IPS-NIHi11 (cell line): ENCODE data around the gene KCNJ9.

Experiments used
- DNase-seq: peaks from one replicate; pipeline ENCODE4 v3.0.0; 2012; ENCODE audit warnings: mixed read lengths, low spot score

Gene KCNJ9

GRCh38 chr1:160087118-160087662 is 5.9 kb downstream of the KCNJ9 start:
- DNase-seq: no peak

- no peak for DNase-seq
Measured at GRCh38 chr1:160089883-160090282, 8.5 kb downstream of the KCNJ9 start.

- DNase-seq: no peak
Measured at GRCh38 chr1:160090760-160091159, 9.4 kb downstream of the KCNJ9 start.

- no peak for DNase-seq
Measured at GRCh38 chr1:160091666-160092223, 10.4 kb downstream of the KCNJ9 start.

- DNase-seq: no peak
Measured at GRCh38 chr1:160092366-160093068, 11.2 kb downstream of the KCNJ9 start.

GRCh38 chr1:160093069-160093395 is 11.7 kb downstream of the KCNJ9 start:
- DNase-seq: no peak

GRCh38 chr1:160093624-160094290 is 12.4 kb downstream of the KCNJ9 start:
- no peak for DNase-seq

GRCh38 chr1:160094291-160094625 is 12.9 kb downstream of the KCNJ9 start:
- DNase-seq: no peak

GRCh38 chr1:160094806-160095205 is 13.5 kb downstream of the KCNJ9 start:
- no peak for DNase-seq

GRCh38 chr1:160095382-160096105 is 14.2 kb downstream of the KCNJ9 start:
- peak; percentile 73 for DNase-seq

GRCh38 chr1:160096274-160097116 is 15.2 kb downstream of the KCNJ9 start:
- DNase-seq: no peak

GRCh38 chr1:160097151-160097910 is 16.0 kb downstream of the KCNJ9 start:
- no peak for DNase-seq

- DNase-seq: peak; percentile 92
Measured at GRCh38 chr1:160097911-160098851, 16.8 kb downstream of the KCNJ9 start, which contains the start of gene IGSF8. Gene IGSF8, minus strand, starts transcription at chr1:160098619. Its CDS starts 147 bp downstream, at chr1:160098472.

- peak; percentile 94 for DNase-seq
Measured at GRCh38 chr1:160098852-160099561, 17.7 kb downstream of the KCNJ9 start.

- no peak for DNase-seq
Measured at GRCh38 chr1:160099716-160100375, 18.5 kb downstream of the KCNJ9 start.

GRCh38 chr1:160101037-160101716 is 19.8 kb downstream of the KCNJ9 start:
- DNase-seq: peak; percentile 85

GRCh38 chr1:160101717-160102522 is 20.6 kb downstream of the KCNJ9 start:
- no peak for DNase-seq
